ENCODE data around the gene MBTPS1.

- TF ChIP-seq POLR2A (IDR thresholded peaks at IDR 0.05) (no peak), EP300 (IDR thresholded peaks at IDR 0.05) (no peak), POLR2AphosphoS5 (IDR thresholded peaks at IDR 0.05) (no peak)
- TF ChIP-seq, protein P1, sequence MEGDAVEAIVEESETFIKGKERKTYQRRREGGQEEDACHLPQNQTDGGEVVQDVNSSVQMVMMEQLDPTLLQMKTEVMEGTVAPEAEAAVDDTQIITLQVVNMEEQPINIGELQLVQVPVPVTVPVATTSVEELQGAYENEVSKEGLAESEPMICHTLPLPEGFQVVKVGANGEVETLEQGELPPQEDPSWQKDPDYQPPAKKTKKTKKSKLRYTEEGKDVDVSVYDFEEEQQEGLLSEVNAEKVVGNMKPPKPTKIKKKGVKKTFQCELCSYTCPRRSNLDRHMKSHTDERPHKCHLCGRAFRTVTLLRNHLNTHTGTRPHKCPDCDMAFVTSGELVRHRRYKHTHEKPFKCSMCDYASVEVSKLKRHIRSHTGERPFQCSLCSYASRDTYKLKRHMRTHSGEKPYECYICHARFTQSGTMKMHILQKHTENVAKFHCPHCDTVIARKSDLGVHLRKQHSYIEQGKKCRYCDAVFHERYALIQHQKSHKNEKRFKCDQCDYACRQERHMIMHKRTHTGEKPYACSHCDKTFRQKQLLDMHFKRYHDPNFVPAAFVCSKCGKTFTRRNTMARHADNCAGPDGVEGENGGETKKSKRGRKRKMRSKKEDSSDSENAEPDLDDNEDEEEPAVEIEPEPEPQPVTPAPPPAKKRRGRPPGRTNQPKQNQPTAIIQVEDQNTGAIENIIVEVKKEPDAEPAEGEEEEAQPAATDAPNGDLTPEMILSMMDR (IDR thresholded peaks at IDR 0.05): no peak
Observed at GRCh38 chr16:84107921-84108320, 8.8 kb downstream of the MBTPS1 start.

Data from upper lobe of left lung (tissue), 4 donors.